ENCODE results near the gene SLC26A11.
"Not testable (repeated sequence)": the region's sequence is repeated elsewhere in the genome, so short reads cannot be mapped to it uniquely, and the experiment has no call there.

Gene SLC26A11

GRCh38 chr17:80287806-80288567 is 67.8 kb downstream of the SLC26A11 start:
- DNase-seq, result no peak

DNA sequence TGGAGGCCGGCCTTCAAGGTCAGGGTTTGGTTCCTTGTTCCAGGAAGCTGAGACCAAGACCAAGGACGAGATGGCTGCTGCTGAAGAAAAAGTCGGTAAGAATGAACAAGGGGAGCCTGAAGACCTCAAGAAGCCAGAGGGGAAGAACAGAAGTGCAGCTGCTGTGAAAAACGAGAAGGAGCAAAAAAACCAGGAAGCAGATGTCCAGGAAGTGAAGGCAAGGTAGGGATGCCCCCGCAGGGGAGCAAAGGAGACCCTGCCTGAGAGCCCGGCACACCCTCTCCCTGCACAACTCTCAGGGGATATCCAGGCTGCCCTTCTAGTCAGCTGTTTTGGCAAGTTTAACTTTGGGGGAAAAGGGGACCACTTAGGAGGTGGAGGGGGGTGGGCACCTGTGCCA is 69.4 kb downstream of the SLC26A11 start:
- DNase-seq, result no peak

DNA sequence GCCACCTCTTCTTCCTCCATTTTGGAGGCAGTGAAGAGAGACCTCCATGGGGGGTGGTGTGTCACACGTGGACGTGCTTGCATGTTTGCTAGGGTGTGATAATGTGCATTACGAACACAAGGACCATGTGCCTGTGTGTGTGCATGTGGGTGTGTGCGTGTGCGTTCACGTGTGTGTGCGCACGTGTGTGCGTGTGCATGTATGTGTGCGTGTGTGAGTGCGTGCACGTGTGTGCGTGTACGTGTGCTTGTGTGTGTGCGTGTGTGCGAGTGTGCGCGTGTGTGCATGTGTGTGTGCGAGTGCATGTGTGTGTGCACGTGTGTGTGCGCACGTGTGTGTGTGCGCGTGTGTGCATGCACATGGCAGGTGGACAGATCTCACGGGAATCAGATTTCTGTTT is 69.9 kb downstream of the SLC26A11 start:
- no peak for DNase-seq

- DNase-seq, result no peak
Measured at GRCh38 chr17:80291260-80291659, 71.0 kb downstream of the SLC26A11 start.

DNA sequence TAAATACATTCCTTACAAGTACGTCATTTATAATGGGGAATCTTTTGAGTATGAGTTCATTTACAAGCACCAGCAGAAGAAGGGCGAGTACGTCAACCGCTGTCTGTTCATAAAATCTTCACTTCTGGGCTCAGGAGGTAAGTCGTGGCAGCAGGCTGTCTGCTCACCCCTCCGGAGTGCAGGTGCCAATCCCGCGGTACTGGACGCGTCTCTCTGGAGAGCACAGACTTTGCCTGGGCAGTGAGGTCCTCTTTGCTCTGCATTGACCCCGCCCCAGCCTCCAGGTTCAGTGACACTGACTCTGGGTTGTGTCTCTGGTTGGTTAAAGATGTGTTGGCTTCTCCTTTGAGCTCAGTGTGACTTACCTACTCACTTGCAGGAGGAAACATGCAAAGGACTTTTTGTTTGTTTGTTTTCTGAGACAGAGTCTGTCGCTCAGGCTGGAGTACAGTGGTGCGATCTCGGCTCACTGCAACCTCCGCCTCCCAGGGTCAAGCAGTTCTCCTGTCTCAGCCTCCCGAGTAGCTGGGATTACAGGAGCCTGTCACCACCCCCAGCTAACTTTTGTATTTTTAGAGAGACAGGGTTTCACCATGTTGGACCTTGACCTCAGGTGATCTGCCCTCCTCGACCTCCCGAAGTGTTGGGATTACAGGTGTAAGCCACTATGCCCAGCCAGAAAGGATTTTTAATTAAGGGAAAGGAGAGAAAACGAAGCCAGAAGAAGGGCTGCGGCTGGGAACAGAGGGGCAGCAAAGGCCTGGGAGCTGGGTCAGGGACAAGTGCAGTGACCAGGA is 71.7 kb downstream of the SLC26A11 start:
- no peak for DNase-seq

- DNase-seq, result no peak
Measured at GRCh38 chr17:80292521-80292971, 72.3 kb downstream of the SLC26A11 start.

DNA sequence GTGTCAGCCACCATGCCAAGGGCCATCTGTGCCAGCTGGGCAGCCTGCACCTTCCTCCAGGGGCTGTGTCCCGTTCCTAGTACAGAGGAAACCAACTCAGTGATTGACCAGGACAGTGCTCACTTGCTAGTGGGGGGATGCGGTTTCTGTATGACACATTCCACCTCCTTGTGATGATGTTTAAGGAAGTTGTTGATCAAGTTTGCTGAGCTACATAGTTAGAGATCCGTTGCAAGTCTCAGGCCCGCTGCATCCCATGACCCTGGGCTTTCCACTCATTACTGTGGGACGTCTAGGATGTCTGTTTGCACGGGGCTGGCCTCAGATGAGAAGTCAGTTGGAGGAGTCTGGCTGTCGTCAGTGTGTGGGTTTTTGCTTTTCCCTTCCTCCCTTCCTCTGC is 74.0 kb downstream of the SLC26A11 start:
- no peak for DNase-seq

GRCh38 chr17:80294653-80295052 is 74.4 kb downstream of the SLC26A11 start:
- no peak for DNase-seq

DNA sequence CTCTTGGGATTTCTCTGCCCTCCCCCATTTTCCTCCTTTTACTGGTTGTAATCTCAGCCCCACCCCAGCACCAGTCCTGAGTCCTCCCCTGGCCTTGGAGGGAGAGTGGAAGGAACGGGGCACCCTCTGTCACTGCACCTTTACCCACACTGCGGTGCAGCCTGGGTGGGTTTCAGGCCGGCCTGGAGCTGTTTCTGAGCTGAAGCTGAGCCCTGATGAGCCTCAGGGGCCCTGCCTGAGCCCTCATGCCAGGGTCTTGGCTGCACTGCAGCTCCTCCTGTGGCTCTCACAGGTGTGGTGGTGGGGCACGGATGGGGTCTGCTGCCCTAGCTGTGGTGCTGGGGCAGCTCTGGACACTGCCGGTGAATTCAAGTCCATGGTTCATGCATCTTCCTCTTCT is 74.9 kb downstream of the SLC26A11 start:
- DNase-seq, result no peak

DNA sequence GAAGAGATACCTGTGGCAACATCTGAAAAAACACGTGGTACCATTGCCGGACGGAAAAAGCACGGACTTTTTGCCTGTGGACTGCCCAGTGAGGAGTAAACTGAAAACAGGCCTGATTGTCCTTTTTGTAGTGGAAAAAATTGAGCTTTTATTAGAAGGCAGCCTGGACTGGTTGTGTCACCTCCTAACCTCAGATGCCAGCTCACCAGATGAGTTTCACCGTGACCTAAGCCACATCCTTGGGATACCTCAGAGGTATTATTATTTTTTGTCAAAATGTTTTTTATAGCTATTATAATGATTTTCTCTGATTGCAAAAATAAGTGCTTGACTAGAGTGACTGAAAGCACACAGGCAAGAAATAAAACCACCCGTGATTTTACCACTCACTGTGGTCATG is 75.3 kb downstream of the SLC26A11 start:
- DNase-seq, result no peak

- DNase-seq, result no peak
Measured at GRCh38 chr17:80296221-80296620, 76.0 kb downstream of the SLC26A11 start.

DNA sequence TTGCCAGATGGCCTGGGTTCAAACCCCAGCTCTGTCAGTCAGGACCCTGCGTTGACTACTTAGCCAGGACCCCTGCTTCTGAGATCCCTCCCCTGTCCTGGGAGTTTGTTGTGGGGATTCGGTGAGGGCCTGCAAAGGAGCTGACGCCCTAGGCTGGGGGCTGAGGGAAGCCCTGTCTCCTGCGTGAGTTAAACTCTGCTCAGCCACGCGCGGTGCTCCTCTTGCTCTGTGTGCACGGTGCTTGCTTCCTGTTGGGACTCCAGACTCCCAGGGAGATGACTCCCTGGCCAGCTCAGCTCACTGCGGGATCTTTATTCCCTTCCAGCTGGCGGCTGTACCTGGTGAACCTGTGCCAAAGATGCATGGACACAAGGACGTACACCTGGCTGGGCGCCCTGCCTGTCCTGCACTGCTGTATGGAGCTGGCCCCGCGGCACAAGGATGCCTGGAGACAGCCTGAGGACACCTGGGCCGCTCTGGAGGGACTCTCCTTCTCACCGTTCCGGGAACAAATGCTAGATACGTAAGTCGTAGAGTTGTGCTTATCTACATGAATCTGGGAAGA is 77.9 kb downstream of the SLC26A11 start:
- no peak for DNase-seq

- DNase-seq, result not testable (repeated sequence)
Measured at GRCh38 chr17:80299350-80300100, 79.3 kb downstream of the SLC26A11 start.

- not testable (repeated sequence) for DNase-seq
Measured at GRCh38 chr17:80300756-80301155, 80.5 kb downstream of the SLC26A11 start.
